GM19035 (cell line): ENCODE data around the gene TMEM117.

Experiments used
- ATAC-seq: cut with Tn5 transposase; IDR thresholded peaks from one replicate; pipeline ENCODE4 v1.9.1; 2021; ENCODE audit not compliant: unreplicated experiment

TMEM117 gene

DNA sequence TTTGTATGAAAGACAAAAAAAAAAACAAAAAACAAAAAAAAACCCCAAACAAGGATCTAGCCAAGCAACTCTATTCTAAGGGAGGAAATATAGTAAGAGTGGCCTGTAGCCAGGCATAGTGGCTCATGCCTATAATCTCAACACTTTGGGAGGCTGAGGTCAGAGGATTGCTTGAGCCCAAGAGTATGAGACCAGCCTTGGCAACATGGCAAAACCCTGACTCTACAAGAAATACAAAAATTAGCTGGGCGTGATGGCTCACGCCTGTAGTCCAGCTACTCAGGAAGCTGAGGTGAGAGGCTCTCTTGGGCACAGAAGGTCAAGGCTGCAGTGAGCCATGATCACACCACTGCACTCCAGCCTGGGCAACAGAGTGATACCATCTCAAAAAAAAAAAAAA lies 47.9 kb downstream of the TMEM117 start:
- ATAC-seq: no peak

DNA sequence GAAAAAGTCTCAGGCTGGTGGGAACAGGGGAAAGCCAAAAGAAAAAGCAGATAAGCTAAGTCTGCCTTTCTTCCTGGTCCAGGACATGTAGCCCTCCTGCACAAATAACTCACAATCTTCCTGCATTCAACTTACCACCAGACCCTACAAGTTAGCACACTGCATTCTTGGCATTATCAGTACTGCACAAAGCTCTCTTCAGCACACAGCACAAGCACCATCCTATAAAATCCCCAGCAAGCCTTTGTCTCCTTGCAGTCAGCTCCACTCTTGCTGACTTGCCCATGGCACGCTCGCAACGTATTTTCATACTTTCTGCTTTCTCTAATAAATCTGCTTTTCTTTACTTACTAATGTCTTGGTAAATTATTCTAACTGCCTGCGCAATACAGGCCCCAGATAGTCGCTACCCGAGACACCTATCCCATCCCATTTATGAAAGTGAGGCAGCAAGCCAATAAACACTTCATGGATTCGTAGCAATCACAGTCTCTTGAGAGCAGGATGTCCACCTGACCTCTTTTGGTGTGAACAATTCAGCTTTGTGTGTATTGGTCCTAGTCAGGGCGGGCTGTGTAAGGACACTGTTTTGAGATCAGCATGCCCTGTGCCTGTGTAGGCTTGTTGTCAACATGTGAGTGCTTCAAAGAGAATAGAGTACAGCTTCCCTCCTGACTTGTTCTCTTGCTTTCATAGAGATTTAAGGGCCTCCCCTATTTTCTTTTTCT lies 49.0 kb downstream of the TMEM117 start:
- no peak for ATAC-seq

DNA sequence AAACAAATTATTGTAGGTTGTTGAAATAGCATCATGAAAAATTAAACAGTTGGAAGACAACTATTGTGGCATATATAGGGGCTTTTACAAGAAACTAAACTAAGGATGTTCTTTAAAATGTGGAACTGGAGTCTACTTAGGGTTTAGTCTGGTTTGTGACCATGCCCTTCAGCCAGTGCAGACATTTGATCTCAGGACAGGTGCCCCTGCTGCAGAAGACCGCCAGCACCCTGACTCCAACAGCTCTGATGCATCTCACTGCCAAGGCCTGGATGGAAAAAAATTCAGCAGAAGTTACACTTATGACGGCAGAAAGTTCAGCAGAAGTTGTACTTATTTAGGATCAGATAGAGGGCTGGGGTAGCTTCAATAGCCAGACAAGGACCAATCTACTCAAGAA lies 51.5 kb downstream of the TMEM117 start:
- ATAC-seq: no peak

DNA sequence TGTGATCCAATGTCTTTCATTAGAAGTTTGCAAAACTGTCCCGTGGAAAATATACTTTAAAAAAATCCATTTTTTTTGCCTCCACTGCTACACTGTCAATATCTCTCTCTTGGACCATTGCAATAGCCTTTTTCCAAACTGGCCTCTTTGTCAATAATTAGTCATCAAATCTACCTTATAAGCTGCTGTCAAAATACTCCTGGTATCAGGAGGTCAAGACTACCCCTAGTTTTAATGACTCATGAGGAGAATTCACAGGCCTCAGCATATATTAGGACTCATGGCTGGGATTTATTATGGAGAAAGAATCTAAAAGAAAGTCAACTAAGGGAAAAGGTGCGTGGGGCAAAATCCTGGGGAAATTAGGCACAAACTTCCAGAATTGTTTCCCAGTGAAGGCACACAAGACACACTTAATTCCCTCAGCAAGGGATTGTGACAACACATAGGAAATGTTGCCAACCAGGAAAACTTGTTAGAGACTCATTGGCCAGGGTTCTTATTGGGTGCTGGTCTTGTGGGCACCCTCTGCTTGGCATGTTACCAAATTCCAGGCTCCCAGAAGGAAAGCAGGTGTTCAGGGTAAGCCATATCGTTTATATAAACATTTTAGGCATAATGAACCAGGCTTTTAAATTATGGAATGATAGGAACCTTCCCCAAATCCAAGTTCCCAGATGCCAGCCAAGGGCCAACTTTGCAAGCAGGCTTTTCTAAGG lies 56.1 kb downstream of the TMEM117 start:
- ATAC-seq: no peak

DNA sequence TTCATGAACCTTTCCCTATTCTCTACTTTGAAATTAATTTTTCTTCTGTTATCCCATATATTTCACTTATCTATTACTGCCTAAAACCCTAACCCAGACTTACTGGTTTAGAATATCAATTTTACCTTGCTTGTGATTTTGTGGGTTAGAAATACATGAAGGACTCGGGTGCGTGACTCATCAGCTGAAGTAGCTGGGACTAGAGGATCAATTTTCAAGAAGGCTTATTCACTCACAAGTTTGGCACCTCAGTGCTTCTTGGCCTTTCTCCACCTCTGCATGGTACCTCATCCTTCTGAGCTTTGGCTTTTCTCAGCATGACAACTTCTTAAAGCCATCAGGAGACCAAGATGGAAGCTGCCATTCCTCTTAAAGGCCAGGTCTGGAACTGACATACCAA lies 57.8 kb downstream of the TMEM117 start:
- no peak for ATAC-seq

DNA sequence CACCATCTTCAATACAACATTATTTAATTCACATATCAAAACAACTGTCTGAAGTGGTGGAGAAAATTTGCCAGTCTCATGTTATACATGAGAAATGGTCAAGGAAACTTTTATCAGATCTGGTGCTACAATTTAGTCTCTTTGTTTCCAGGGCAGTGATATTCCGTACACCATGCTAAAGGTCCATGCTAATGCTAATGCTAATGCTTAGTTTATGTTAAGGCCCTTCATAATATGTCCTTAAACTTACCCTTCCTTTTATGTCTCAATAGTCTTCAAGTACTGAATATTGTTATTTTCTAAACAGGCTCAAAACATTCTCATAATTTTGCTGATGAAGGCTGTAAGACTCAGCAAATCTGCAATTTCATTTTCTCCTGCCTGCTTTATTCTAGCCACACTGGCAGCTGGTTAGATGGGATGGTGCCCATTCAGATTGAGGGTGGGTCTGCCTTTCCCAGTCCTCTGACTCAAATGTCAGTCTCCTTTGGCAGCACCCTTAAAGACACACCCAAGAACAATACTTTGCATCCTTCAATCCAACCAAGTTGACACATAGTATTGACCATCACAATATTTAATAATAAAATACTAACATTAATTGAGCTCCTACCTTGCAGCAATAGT lies 59.8 kb downstream of the TMEM117 start:
- ATAC-seq: no peak

DNA sequence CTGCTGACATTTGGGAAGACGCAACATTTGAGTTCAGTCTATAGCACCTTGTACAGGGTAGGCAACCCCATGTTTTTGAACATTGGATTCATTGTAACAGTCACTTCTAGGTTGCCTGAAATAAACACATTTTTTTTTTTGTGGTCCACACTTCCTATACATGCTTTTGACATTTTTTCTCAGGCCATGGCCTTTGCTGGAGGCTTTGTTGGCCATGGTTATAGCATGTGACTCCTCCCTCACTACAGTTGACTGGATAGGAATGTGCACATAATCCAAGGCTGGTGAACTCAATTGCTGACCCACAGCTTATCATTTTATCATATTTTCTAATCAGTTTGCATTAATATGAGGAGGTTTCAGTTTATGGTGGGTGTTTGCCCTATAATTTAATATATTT lies 60.6 kb downstream of the TMEM117 start:
- ATAC-seq: no peak

DNA sequence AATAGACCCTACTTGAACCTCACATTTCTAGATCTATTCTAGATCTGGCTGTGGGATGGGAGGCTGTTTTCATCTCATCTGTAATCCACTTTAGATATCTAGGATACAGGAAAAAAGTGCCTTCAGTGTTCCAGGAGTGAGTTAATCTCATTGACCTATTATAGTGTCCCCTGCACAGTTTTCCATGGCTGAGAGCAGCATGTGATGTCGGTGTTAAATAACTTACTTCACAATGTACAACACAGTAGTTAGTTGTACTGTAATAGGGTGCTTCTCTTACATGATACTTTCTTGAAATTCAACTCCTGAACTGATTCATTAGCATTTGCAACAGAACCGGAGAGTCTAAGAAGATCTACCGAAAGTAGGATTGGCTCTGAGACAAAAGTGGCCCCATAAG lies 62.6 kb downstream of the TMEM117 start:
- no peak for ATAC-seq

DNA sequence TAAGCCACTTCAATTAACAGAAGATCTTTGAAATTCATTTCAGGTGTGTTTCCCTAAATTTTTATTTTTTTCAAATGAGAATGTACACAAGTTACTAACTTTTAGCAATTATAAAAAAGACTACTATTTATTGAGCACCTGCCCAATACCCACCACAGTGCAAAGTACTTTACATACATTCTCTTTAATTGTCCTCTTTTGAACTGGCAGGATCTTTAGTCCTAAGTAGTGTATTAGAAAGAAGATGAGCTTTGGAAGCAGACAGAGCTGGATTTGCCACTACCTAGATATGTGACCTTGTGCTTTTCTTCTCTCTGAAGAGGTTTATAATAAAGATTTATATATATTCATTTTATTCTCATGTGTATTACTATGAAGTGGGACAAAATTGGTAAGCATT lies 63.7 kb downstream of the TMEM117 start:
- no peak for ATAC-seq

DNA sequence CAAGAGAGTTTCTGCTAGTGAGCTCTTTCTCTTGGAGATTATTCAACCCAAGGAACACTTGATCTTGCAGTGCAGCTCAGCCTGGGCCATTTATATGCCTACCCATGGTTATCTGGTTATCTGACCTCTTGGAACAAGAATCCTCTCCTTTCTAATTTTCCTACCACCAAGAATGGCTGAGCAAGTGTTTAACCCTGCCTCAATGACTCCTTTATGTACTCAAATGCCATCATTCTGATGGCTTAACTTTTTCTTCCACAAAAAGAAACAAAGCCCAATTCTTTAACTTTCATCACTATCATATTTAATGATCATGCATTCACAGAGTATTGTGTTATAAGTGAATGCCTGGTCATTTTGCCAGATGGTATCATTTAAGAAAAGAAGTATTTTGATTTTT lies 67.8 kb downstream of the TMEM117 start:
- ATAC-seq: no peak

DNA sequence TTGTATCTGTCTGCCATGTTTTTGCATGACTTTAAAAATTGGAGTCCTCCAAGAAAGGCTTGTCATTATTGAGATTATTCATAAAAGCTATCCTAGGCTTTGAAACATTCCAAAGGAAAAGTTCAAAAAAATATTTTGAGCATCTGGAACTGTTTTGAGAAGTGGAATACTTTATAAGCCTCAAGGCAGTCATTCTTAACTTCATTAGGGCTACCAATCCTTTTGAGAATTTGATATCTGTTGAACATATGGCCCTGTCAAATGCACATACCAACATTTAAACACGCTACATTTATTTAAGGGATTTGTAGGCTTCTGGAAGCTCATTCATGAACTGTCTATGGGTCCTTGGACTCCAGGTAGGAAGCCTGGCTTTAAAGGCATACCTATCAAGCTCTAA lies 77.0 kb downstream of the TMEM117 start:
- ATAC-seq: no peak

DNA sequence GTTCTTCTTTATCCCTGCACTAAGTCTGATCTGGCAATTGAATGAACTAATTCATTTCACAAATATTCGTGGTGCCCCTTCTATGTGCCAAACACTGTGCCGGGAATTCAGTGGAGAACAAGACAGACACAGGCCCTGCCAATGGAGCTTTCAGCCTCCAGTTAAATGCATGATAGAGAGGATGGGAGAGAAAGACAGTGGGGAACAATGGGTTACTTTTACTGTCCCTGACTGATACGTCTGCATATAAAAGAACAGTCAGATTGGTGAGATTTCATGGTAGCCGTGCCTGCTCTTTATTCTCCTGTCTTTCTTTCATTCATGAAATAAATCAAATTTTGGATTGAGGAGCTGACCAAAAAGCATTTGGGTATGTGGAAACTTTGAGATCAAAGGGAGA lies 78.5 kb downstream of the TMEM117 start:
- ATAC-seq: no peak

DNA sequence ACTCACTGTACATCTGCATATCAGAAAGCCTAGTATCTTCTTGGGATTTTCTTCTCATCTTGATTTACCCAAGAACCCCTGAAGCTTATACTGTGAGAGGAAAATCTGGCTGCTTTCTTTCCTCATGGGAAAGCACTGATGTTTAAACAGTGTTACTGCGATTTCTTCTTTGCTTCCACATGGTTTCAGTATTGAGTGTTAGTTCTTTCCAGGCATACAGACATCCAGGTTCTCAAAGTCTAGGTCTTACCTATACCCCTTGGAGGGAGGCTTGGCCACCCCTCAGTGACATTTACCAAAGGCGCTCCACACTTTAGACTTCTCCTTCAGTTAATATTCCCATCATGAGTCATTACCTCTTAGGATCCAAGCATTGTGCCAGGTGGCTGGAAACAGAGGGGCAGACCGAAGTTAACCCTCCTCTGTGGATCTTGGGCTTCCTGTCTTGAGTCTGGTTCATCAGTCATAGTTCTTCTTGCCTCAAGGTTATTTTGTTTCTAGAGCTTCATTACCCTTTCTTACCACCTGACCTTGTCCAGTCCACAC lies 79.1 kb downstream of the TMEM117 start:
- no peak for ATAC-seq

DNA sequence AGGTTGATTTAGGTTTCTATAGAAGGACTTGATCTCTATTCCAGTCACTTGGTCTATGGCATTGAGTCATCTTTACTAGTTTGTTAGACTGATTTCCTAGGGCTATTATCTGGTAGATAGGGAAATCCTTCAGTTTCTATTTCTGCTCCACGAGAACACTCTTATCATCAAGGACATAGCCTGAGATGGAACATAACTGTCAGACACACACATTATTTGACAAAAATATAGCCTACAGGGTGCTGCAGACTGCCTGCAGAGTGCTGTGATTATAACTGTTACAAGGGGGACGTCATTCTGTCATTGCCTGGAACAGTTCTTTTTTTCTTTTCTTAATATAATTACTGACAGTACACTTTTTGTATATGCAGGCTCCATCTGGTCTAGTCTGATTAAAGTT lies 82.0 kb downstream of the TMEM117 start:
- no peak for ATAC-seq

DNA sequence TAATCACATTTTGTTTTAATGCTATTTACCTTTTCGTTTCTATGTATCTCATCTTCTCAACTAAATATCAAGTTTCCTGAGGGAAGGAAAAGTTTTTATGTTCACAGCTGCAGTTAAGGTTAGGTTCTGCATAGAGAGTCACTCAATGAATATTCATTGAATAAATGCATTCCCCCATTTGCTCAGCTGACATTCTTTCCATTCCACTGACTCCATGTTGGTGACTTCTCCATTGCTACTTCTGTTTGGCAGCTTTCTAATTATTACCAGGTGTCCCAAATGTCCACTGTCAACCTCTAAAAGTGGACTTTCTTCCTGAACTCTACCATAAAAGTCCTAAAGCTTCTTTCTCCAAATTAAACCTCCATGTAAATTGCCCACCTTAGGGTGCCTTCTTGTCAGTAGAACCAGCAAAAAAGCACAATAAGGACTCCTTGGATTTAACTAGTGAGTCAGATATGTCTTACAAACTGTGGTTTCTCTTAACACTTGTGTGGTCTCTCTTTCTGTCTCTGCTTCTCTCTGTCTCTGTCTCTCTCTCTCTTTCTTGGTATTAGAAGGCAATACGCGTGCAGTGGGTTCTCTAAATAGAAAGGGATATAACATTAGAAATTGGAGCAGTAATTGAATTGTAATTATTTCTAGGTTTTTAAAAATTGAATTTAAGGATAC lies 85.9 kb downstream of the TMEM117 start:
- no peak for ATAC-seq

DNA sequence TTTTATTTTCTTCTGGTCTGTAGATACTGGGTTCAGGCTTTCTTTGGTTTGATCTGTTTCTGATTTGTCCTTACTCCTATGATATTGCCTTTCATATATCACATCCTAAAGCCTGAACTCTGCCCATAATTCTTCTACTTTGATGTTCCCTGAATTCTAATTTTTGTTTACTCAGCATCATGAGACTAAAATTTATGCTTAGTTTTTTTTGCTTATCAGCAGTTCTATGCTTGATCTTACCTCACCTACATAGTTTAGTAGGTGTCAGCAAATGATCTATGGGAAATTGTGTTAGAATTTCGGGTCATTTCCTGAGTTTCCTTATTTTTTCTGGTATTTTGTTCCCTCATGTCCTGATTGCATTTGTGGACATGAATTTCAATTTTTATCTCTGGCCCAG lies 94.2 kb downstream of the TMEM117 start:
- ATAC-seq: no peak

DNA sequence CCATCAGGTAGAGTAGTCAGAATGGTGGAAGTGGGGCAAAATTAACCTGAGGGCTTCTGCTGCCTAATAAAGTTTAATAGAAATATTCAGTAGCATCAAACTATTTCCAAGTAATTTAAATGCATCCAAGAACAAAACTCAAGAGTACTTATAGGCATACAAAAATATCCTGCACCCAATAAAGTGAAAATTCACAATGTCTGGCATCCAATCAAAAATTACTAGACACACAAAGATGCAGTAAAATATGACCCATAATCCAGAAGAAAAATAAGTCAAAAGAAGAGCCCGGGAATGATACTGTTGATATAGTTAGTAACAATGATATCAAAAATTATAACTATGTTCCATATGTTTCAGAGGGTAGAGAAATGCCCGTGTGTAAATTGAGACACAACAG lies 95.3 kb downstream of the TMEM117 start:
- no peak for ATAC-seq

DNA sequence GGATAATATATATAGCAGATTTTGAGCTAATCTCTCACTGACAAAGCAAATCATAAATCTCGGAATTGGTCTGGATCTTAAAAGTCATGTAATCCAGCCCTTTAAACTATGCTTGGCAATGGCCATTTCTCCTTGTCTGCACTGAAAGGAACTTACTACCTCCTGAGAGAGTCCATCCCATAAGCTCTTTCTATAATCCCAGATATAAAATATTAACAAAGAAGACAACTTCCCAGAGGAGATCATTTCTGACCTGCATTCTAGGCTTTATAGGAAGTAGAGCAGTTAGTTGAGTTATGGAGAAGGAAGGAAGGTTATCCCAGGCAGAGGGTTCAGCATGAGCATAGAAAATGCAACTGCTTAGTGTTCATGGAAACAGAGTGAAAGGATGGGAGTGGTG lies 99.7 kb downstream of the TMEM117 start:
- no peak for ATAC-seq

DNA sequence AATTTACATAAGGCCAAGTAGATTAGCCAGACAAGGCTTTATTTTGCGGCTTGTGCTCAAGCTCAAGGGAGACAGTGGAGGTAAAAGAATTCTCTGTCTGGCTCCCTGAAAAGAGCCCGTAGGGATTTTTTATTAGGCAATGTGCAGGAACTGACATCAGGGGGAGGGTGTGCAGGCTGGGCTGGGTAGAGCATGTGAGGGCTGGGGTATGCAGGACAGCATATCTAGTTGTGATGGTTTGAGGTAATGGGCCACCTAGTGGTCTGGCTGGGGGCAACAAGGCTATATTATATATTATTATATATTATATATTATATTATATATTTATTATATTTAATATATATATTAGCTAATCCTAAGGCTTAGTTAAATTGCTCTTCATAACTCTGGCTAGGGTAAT lies 102.1 kb downstream of the TMEM117 start:
- peak; percentile 55 for ATAC-seq

DNA sequence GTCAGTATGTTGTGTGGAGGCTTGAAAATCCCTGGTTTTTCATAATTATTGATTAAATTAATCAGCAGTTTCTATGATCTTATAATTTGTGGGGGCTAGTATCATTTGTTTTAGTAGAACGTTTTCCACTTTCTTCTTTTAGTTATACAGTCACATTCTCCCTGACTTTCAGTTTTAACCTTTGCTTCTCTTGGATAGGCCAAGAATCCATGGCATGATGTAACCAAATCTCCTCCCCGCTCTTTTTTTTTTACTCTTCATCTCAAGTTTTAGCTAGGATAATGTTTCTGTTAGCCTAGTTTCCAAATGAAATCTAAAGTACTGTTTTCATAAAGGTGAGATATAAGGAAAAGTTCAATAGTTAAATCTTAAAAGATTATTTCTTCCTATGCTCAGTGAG lies 106.5 kb downstream of the TMEM117 start:
- no peak for ATAC-seq

DNA sequence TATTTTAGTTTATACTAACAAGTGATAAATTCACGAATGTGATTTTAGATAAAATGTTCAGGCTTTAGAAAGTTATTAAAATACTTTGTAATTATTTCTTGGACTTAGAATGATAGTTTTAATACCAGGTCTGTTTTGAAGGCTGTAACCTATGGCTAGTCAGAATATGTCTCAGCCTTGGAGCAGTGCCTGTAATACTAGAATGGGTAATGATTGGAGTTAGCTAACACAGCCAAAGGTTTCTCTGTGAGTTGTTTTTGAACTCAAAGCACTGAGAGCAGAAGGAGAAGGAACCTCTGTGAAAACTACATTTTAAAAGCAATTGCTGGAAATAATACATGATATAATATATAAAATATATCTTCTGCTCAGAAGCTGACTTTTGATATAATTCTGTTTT lies 110.1 kb downstream of the TMEM117 start:
- ATAC-seq: no peak

DNA sequence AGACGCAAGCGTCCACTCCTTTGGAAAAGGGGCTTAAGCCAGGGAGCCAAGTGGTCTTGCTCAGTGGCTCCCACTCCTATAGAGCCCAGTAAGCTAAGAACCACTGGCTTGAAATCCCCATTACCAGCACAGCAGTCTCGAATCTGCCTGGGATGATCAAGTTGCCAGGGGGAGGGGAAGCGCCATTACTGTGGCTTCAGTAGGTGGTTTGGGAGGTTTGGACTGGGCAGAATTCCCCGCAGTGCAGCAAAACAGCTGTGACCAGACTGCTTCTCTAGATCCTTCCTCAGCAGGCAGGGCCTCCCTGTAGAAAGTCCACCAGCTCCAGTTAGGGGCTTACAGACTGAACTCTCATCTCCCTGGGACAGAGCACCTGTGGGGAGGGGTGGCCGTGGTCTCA lies 115.4 kb downstream of the TMEM117 start:
- no peak for ATAC-seq
